HepG2 (cell line): Measurements from ENCODE around the gene EPB41L2. TPM values are rescaled to one million over a fixed set of nuclear protein-coding genes. Genes with fewer than 3 reads are reported as not detected.

Source experiments
- AHDC1 ChIP-seq: sonication (generic); formaldehyde crosslinking; IDR thresholded peaks from 2 replicates; pipeline ENCODE4 v1.5.1; 2020; ENCODE audit warnings: mild to moderate bottlenecking, missing genetic modification reagents, borderline replicate concordance
- ATF1 ChIP-seq: IDR thresholded peaks from 2 replicates; pipeline ENCODE4 v1.6.1; 2016; ENCODE audit warnings: mild to moderate bottlenecking, control low read depth
- CSRNP1 ChIP-seq: sonication (generic); formaldehyde crosslinking; IDR thresholded peaks from 2 replicates; pipeline ENCODE4 v1.8.1; 2023; ENCODE audit warnings: mild to moderate bottlenecking, missing genetic modification reagents
- FOXK1 ChIP-seq: sonication (generic); formaldehyde crosslinking; IDR thresholded peaks from 2 replicates; pipeline ENCODE4 v1.4.0; 2020; ENCODE audit warnings: low read depth, missing genetic modification reagents, borderline replicate concordance
- GABPA ChIP-seq, 2 experiments: IDR thresholded peaks; 2 replicates each; pipeline ENCODE4 v1.6.1; 2011 to 2016; ENCODE audit warnings: low read depth in 2 of 2, low read length in 1 of 2, missing biosample characterization in 1 of 2, missing genetic modification characterization in 1 of 2
- IKZF1 ChIP-seq: fragments of 450-650 bp; IDR thresholded peaks from 2 replicates; pipeline ENCODE4 v1.7.1; 2016
- LCORL ChIP-seq, 2 experiments: fragments of 450-650 bp in 1 of 2; sonication (generic) in 1 of 2; formaldehyde crosslinking in 1 of 2; IDR thresholded peaks; 2 replicates each; pipeline versions ENCODE4 v1.5.0 to v1.6.1; 2017 to 2020; ENCODE audit warnings: antibody characterized with exemption in 1 of 2, missing genetic modification reagents in 1 of 2
- NCOA1 ChIP-seq: sonication (generic); formaldehyde crosslinking; IDR thresholded peaks from 2 replicates; pipeline ENCODE4 v1.9.0; 2021; ENCODE audit warnings: missing genetic modification reagents
- NR2C2 ChIP-seq: sonication (generic); formaldehyde crosslinking; IDR thresholded peaks from 2 replicates; pipeline ENCODE4 v1.4.0; 2020; ENCODE audit warnings: missing genetic modification reagents, mild to moderate bottlenecking, moderate library complexity, borderline replicate concordance
- STAG1 ChIP-seq: sonication (generic); formaldehyde crosslinking; IDR thresholded peaks from 2 replicates; pipeline ENCODE4 v1.4.0; 2020; ENCODE audit warnings: missing genetic modification reagents
- TOE1 ChIP-seq: sonication (generic); formaldehyde crosslinking; IDR thresholded peaks from 2 replicates; pipeline ENCODE4 v1.4.0; 2020; ENCODE audit warnings: mild to moderate bottlenecking, missing genetic modification reagents
- ZBTB10 ChIP-seq: sonication (generic); formaldehyde crosslinking; IDR thresholded peaks from 2 replicates; pipeline ENCODE4 v1.4.0; 2020; ENCODE audit warnings: missing genetic modification reagents, borderline replicate concordance
- ZBTB43 ChIP-seq: sonication (generic); formaldehyde crosslinking; conservative IDR thresholded peaks from 2 replicates; pipeline ENCODE4 v1.4.0; 2020; ENCODE audit warnings: missing genetic modification reagents
- ZBTB7A ChIP-seq: sonication (generic); formaldehyde crosslinking; IDR thresholded peaks from 2 replicates; pipeline ENCODE4 v1.8.0; 2022; ENCODE audit warnings: mild to moderate bottlenecking, missing genetic modification reagents
- ZNF567 ChIP-seq: sonication (generic); formaldehyde crosslinking; IDR thresholded peaks from 2 replicates; pipeline ENCODE4 v1.8.1; 2023; ENCODE audit warnings: mild to moderate bottlenecking, missing genetic modification reagents, borderline replicate concordance
- polyA plus RNA-seq, 8 experiments: library from polyadenylated mRNA; depleted of rRNA in 3 of 8; stranded (reverse) in 7 of 8; unstranded in 1 of 8; fragments of >200 nt; fragmentation: Illumina TruSeq in 4 of 8; extraction: Trizol in 4 of 8; gene quantifications; 2 replicates each; pipeline versions ENCODE4 v1.2.1 to v1.2.3, GENCODE V29; 2011 to 2016; ENCODE audit warnings: low read depth in 4 of 8, missing spikeins in 1 of 8, mixed read lengths in 1 of 8; ENCODE audit not compliant: insufficient read depth in 1 of 8
- total RNA-seq, 5 experiments: library from RNA; depleted of rRNA; stranded (reverse); fragments of >200 nt; fragmentation: Illumina TruSeq; extraction: Trizol; gene quantifications; 2 replicates each; pipeline ENCODE4 v1.2.3, GENCODE V29; 2016; ENCODE audit warnings: low read depth in 1 of 5

Gene EPB41L2
- total and polyA plus RNA-seq, 2 of the 13 experiments (the other 11 are each of a cell fraction or from before 2014, with no cell fraction given): 41.7 to 56.4 TPM

- TF ChIP-seq AHDC1 (CRISPR knock-in tag) (peak; percentile 85; the same call in 1 of the 2 replicates), GABPA (IDR thresholded peaks at IDR 0.05; ENCODE audit: low read depth, low read length) (no peak), GABPA (CRISPR knock-in tag; IDR thresholded peaks at IDR 0.05; ENCODE audit: low read depth) (peak; percentile 45; the same call in 1 of the 2 replicates), TOE1 (CRISPR knock-in tag) (peak; percentile 90), ZBTB10 (CRISPR knock-in tag) (peak; percentile 21; the same call in 1 of the 2 replicates), IKZF1 (no peak), STAG1 (CRISPR knock-in tag) (peak; percentile 10; the same call in 1 of the 2 replicates), NR2C2 (CRISPR knock-in tag) (peak; percentile 67), ZBTB7A (no peak; the same call in 1 of the 2 replicates), FOXK1 (peak; percentile 87), LCORL (IDR thresholded peaks at IDR 0.05) (peak; percentile 73), LCORL (CRISPR knock-in tag; IDR thresholded peaks at IDR 0.05) (peak; percentile 83), CSRNP1 (CRISPR knock-in tag) (peak; percentile 66), ZNF567 (CRISPR knock-in tag) (0 out of 2 replicates have a peak, but pooled peaks have one; percentile 45), ZBTB43 (CRISPR knock-in tag) (peak; percentile 62), ATF1 (CRISPR knock-in tag) (peak; percentile 80), NCOA1 (CRISPR knock-in tag) (peak; percentile 54; the same call in 1 of the 2 replicates)
Measured at GRCh38 chr6:130815200-130816071, 247.6 kb downstream of the EPB41L2 start (continued).
